NOMO-1 treated with DMSO at 0.1 percent for 48 hours (cell line): Measurements from ENCODE around the gene ERP44.
A peak's percentile ranks its signal among the peaks of the same experiment; 100 is the strongest.
"Not testable (repeated sequence)": the region's sequence is repeated elsewhere in the genome, so short reads cannot be mapped to it uniquely, and the experiment has no call there.

Experiments used
- DNase-seq: peaks from one replicate; lab custom pipeline; 2025; ENCODE audit not compliant: unreplicated experiment; lab: John Stamatoyannopoulos, UW

The ERP44 gene

DNA sequence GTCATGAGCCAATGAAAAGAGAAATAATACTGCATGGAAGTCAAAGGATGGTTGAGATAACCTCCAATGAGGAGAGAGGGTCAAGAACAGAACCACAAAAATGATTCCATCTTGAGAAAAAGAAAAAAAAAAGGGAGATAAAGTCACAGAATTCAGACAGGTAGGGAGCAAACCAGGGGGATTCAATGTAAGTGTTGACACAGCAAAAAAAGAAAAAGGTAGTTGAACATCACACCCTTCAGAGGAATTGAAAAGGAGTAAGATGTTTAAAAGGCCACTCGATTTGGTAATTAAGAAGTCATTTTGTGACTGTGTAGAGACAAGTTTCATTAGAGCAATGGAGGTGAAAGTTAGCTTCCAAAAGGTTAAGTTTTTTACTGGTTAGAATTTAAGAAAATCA is 79.3 kb downstream of the ERP44 start:
- no peak for DNase-seq

GRCh38 chr9:100014846-100015245 is 84.0 kb downstream of the ERP44 start:
- DNase-seq, result no peak

- DNase-seq, result no peak
Measured at GRCh38 chr9:100013573-100013972, 85.2 kb downstream of the ERP44 start.

DNA sequence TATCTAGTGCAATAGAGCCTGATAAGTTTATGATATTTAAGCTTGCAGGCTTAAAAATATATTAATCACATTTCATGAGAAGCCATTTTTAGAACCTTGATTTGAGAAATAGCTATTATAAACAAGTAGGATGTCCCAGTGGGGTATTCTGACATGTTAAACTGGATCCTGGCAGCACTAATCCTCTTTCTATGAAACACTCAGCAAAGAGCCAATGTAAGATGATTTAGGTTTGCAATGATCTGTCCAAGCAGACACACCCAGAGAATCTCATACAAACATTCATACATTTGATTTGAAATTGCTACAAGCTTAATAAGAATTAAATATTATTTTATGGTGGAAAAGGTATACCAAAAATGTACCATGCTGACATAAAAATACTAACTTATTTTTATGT is 86.5 kb downstream of the ERP44 start:
- no peak for DNase-seq

DNA sequence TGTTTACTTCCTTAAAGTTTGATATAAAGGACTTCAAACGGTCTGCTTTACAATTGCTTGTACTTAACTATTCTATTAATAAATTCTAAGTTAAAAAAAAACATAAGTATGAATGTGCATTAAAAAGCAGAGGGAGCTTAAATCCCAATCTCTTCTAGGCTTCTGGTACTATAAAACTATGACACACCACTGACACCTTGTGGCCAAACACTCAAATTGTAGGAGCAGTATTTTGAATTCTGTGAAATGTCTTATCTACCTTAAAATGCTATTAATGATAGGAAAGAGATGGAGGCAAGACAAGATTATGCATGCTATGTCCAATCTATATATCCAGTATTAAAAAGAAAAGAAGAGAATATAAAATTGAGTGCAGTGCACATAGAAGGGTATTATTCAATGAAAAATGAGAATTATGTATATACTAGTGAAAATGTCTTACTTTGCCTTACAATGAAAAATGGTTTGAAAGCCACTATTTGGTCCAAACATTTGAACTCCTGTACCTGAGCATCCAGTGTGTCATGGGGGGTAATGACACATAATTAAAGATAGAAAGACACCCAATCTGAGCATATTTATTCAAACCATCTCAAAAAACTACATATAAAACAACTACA is 87.6 kb downstream of the ERP44 start:
- peak; percentile 41 for DNase-seq

DNA sequence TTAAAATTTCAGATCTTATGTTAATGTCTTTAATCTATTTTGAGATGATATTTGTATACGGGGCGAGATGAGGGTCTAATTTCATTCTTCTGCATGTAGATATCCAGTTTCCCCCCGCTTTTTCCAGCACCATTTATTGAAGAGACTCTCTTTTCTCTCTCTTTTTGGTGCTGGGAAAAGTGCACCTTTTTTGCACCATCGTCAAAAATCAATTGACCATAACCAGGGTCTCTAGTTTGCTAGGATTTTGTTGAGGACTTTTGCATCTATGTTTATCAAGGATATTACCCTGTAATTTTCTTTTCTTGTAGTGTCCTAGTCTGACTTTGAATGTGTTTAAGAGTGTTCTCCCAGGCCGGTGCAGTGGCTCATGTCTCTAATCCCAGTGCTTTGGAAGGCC is 99.0 kb downstream of the ERP44 start:
- DNase-seq, result no peak

DNA sequence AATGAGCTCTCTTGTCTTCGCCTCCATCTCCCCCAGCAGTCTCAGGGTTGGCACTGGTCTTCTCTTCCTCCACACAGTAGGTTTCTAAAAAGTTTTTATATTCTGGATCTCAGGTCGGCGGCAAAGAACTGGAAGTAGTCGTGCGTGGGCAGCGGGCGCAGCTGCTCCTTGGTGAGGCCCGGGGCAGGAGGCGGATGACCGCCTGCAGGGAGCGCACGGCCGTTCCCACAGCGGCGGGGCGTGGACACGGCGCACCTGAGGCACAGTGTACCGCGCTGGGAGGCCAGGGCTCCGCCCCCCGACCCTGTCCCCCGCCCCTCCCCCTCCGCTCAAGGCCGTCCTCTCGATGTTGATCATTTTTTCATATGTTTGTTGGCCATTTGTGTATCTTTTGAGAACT is 99.9 kb downstream of the ERP44 start:
- DNase-seq, result no peak

- DNase-seq, result no peak
Measured at GRCh38 chr9:99998266-99998665, 100.5 kb downstream of the ERP44 start.

DNA sequence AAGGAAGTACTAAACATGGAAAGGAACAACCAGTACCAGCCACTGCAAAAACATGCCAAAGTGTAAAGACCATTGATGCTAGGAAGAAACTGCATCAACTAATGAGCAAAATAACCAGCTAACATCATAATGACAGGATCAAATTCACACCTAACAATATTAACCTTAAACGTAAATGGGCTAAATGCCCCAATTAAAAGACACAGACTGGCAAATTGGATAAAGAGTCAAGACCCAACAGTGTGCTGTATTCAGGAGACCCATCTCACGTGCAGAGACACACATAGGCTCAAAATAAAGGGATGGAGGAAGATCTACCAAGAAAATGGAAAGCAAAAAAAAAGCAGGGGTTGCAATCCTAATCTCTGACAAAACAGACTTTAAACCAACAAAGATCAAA is 108.3 kb downstream of the ERP44 start:
- DNase-seq, result not testable (repeated sequence)

- no peak for DNase-seq
Measured at GRCh38 chr9:99986642-99987041, 112.2 kb downstream of the ERP44 start.

- DNase-seq, result no peak
Measured at GRCh38 chr9:99980598-99980997, 118.2 kb downstream of the ERP44 start.

- DNase-seq, result no peak
Measured at GRCh38 chr9:99978221-99978620, 120.6 kb downstream of the ERP44 start.

- DNase-seq, result no peak
Measured at GRCh38 chr9:99977033-99977792, 121.6 kb downstream of the ERP44 start.

GRCh38 chr9:99973455-99973854 is 125.3 kb downstream of the ERP44 start:
- DNase-seq, result no peak

- no peak for DNase-seq
Measured at GRCh38 chr9:99971410-99971809, 127.4 kb downstream of the ERP44 start.

- no peak for DNase-seq
Measured at GRCh38 chr9:99970481-99970880, 128.3 kb downstream of the ERP44 start.

- no peak for DNase-seq
Measured at GRCh38 chr9:99967457-99967856, 131.3 kb downstream of the ERP44 start.

GRCh38 chr9:99966716-99967115 is 132.1 kb downstream of the ERP44 start:
- no peak for DNase-seq

GRCh38 chr9:99966001-99966400 is 132.8 kb downstream of the ERP44 start:
- no peak for DNase-seq

DNA sequence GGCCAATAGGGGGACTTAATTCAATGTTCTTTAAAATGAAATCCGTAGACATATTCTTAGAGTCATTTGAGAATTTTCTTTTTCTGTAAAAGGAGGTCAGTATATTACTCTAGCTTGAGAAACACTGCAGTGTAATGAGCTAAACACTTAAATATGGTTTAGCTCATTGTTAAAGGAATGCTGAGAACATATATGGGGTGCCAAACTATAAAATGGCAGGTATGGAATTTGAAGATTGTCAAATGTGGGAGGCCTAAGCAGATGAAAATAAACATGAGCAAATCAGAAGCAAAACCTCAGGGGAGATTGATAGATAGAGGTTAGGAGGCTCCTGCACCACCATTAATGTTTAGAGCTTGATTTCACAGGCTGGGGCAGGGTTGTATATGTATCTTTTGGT is 134.5 kb downstream of the ERP44 start:
- DNase-seq, result no peak

DNA sequence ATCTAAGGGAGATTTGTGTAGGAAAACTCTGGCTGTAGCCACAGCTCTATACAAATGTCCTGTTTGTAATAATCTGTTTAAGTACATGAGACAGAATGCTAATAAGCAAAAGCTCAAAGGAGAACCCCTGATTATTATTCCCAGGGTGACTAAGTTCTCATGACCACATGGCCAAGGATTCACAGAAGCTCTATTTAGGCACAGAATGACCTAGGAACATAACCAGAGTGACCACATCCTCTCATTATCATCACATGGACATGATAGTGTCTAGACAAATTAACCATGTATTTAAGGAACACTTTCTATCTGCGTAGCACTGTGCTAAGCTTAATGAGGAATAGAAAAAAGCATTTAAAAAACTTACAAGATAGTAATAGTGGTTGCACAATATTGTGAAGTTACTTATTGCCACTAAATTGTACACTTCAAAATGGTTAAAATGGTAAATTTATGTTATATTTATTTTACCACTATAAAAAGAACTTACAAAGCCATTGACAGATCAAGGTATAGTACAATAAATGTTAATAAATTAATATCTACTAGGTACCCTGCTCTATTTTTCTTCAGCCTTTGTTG is 136.0 kb downstream of the ERP44 start:
- DNase-seq, result no peak

- DNase-seq, result no peak
Measured at GRCh38 chr9:99955606-99956005, 143.2 kb downstream of the ERP44 start.
